ENCODE measurements around the gene MROH2A. TPM values are rescaled to one million over a fixed set of nuclear protein-coding genes. Genes with fewer than 3 reads are reported as not detected.

MROH2A gene
- total RNA-seq, 6 donors from 2014 or later = not detected

- TF ChIP-seq POLR2A (IDR thresholded peaks at IDR 0.05) = no peak
- no peak for TF ChIP-seq POLR2AphosphoS5 (IDR thresholded peaks at IDR 0.05)
- no peak for TF ChIP-seq EP300 (IDR thresholded peaks at IDR 0.05)
- TF ChIP-seq CTCF (IDR thresholded peaks at IDR 0.05) = no peak
- H3K4me1 ChIP-seq = no peaks in the 10 kb centered on the region
These were observed 39.3 kb downstream of the MROH2A start for GRCh38 chr2:233817361-233817911.

GRCh38 chr2:233817995-233818638 is 40.0 kb downstream of the MROH2A start:
- 88 to 97% methylated on average over 7 to 11 of the region's 11 CpGs for WGBS, 2 donors
- peak in 1 of 2 donors; percentile 14 for DNase-seq

More at GRCh38 chr2:233817361-233817911, 39.3 kb downstream of the MROH2A start:
- no peak overlapping the region for H3K27ac ChIP-seq
- peak in 1 of 2 donors; percentile 20 for ATAC-seq (ENCODE audit: low FRiP score in 2 of 2)
- no peaks in the 10 kb centered on the region for H3K9me3 ChIP-seq
- DNase-seq = peak in 1 of 2 donors; percentile 12
- H3K36me3 ChIP-seq = no peaks in the 10 kb centered on the region
- H3K4me3 ChIP-seq = no peak overlapping the region
- H3K27me3 ChIP-seq = no peaks in the 10 kb centered on the region
- 77 to 95% methylated on average over 2 to 3 of the region's 3 CpGs for WGBS, 2 donors

GRCh38 chr2:233818639-233819621 is 40.8 kb downstream of the MROH2A start:
- no peaks in the 10 kb centered on the region for H3K27me3 ChIP-seq
- no peak for ATAC-seq (ENCODE audit: low FRiP score in 2 of 2)
- 74 to 93% methylated on average over 8 to 17 of the region's 17 CpGs for WGBS, 2 donors
- peak in 1 of 2 donors; percentile 13 for DNase-seq
- H3K27ac ChIP-seq = no peak overlapping the region
- TF ChIP-seq POLR2AphosphoS5 (IDR thresholded peaks at IDR 0.05) (no peak), POLR2A (IDR thresholded peaks at IDR 0.05) (no peak), EP300 (IDR thresholded peaks at IDR 0.05) (no peak), CTCF (IDR thresholded peaks at IDR 0.05) (no peak)
- H3K4me1 ChIP-seq = no peaks in the 10 kb centered on the region
- H3K36me3 ChIP-seq = no peaks in the 10 kb centered on the region
- H3K4me3 ChIP-seq = no peak overlapping the region
- no peaks in the 10 kb centered on the region for H3K9me3 ChIP-seq

More at GRCh38 chr2:233817995-233818638, 40.0 kb downstream of the MROH2A start:
- Histone ChIP-seq H3K9me3 (no peaks in the 10 kb centered on the region), H3K4me3 (no peak overlapping the region), H3K36me3 (no peaks in the 10 kb centered on the region), H3K27me3 (no peaks in the 10 kb centered on the region), H3K27ac (no peak overlapping the region), H3K4me1 (no peaks in the 10 kb centered on the region)
- TF ChIP-seq CTCF (IDR thresholded peaks at IDR 0.05) (no peak), POLR2AphosphoS5 (IDR thresholded peaks at IDR 0.05) (no peak)
- ATAC-seq (ENCODE audit: low FRiP score in 2 of 2) = no peak

GRCh38 chr2:233819884-233820773 is 42.0 kb downstream of the MROH2A start:
- WGBS, 2 donors = 83 to 89% methylated on average over 6 to 18 of the region's 18 CpGs
- H3K9me3 ChIP-seq = no peaks in the 10 kb centered on the region
- DNase-seq = peak; percentile 10 to 59

More at GRCh38 chr2:233819884-233820773, 42.0 kb downstream of the MROH2A start:
- Histone ChIP-seq H3K4me1 (no peaks in the 10 kb centered on the region), H3K4me3 (no peak overlapping the region), H3K36me3 (no peaks in the 10 kb centered on the region), H3K27ac (no peak overlapping the region), H3K27me3 (no peaks in the 10 kb centered on the region)
- peak in 1 of 2 donors; percentile 23 for ATAC-seq (ENCODE audit: low FRiP score in 2 of 2)
- TF ChIP-seq CTCF (IDR thresholded peaks at IDR 0.05) (no peak), POLR2A (IDR thresholded peaks at IDR 0.05) (no peak)
